ENCODE data around the gene CARMIL3.

DNA sequence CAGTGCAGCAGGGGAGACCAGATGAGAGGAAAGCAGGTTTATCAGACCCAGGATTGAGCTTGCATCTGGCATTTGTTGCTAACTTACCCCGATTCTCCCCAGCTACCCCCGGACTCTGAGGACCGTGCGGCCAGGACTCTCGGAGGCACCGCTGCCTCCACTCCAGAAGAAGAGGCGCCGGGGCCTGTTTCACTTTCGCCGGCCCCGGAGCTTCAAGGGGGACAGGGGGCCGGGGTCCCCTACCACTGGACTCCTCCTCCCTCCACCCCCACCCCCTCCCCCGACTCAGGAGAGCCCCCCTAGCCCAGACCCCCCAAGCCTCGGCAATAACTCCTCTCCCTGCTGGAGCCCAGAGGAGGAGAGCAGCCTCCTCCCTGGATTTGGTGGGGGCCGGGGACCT is 13.0 kb downstream of the CARMIL3 start:
- TF ChIP-seq POLR2AphosphoS5 (IDR thresholded peaks at IDR 0.05) (no peak), EZH2 (IDR thresholded peaks at IDR 0.05; ENCODE audit: borderline replicate concordance, insufficient read depth, low read length, poor library complexity, severe bottlenecking) (no peak), MXI1 (conservative IDR thresholded peaks at IDR 0.05; ENCODE audit: poor library complexity, severe bottlenecking) (no peak), TAF1 (IDR thresholded peaks at IDR 0.05; ENCODE audit: low read depth) (no peak), SMC3 (conservative IDR thresholded peaks at IDR 0.05; ENCODE audit: poor library complexity) (no peak), RAD21 (conservative IDR thresholded peaks at IDR 0.05) (no peak)
- TF ChIP-seq, protein P1, sequence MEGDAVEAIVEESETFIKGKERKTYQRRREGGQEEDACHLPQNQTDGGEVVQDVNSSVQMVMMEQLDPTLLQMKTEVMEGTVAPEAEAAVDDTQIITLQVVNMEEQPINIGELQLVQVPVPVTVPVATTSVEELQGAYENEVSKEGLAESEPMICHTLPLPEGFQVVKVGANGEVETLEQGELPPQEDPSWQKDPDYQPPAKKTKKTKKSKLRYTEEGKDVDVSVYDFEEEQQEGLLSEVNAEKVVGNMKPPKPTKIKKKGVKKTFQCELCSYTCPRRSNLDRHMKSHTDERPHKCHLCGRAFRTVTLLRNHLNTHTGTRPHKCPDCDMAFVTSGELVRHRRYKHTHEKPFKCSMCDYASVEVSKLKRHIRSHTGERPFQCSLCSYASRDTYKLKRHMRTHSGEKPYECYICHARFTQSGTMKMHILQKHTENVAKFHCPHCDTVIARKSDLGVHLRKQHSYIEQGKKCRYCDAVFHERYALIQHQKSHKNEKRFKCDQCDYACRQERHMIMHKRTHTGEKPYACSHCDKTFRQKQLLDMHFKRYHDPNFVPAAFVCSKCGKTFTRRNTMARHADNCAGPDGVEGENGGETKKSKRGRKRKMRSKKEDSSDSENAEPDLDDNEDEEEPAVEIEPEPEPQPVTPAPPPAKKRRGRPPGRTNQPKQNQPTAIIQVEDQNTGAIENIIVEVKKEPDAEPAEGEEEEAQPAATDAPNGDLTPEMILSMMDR (IDR thresholded peaks at IDR 0.05; ENCODE audit: poor library complexity, severe bottlenecking): no peak
- TF ChIP-seq, protein P2, sequence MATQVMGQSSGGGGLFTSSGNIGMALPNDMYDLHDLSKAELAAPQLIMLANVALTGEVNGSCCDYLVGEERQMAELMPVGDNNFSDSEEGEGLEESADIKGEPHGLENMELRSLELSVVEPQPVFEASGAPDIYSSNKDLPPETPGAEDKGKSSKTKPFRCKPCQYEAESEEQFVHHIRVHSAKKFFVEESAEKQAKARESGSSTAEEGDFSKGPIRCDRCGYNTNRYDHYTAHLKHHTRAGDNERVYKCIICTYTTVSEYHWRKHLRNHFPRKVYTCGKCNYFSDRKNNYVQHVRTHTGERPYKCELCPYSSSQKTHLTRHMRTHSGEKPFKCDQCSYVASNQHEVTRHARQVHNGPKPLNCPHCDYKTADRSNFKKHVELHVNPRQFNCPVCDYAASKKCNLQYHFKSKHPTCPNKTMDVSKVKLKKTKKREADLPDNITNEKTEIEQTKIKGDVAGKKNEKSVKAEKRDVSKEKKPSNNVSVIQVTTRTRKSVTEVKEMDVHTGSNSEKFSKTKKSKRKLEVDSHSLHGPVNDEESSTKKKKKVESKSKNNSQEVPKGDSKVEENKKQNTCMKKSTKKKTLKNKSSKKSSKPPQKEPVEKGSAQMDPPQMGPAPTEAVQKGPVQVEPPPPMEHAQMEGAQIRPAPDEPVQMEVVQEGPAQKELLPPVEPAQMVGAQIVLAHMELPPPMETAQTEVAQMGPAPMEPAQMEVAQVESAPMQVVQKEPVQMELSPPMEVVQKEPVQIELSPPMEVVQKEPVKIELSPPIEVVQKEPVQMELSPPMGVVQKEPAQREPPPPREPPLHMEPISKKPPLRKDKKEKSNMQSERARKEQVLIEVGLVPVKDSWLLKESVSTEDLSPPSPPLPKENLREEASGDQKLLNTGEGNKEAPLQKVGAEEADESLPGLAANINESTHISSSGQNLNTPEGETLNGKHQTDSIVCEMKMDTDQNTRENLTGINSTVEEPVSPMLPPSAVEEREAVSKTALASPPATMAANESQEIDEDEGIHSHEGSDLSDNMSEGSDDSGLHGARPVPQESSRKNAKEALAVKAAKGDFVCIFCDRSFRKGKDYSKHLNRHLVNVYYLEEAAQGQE (IDR thresholded peaks at IDR 0.05; ENCODE audit: borderline replicate concordance): no peak

Data from neural cell (in vitro differentiated cells).